Memory B cell (primary cell): ENCODE results near the gene AP1M1.

Experiments used
- ATAC-seq: fragments of 150-1000 bp; cut with Tn5 transposase; 2 replicates; pipeline ENCODE4 v1.10.0; 2021; ENCODE audit warnings: low read depth, mild to moderate bottlenecking, moderate library complexity
- DNase-seq, 2 donors: peaks; one replicate each; pipeline ENCODE4 v3.0.0; 2022; ENCODE audit warnings: low spot score in 2 of 2
- H3K27ac Mint-ChIP-seq: one replicate; pipeline ENCODE4 v1.8.0; 2022; ENCODE audit warnings: mild to moderate bottlenecking, moderate library complexity, mixed read lengths
- H3K27me3 Mint-ChIP-seq: one replicate; pipeline ENCODE4 v1.8.0; 2022; ENCODE audit warnings: mixed read lengths
- H3K36me3 Mint-ChIP-seq: one replicate; pipeline ENCODE4 v1.8.0; 2022; ENCODE audit warnings: mild to moderate bottlenecking, mixed read lengths
- H3K4me1 Mint-ChIP-seq: one replicate; pipeline ENCODE4 v1.8.0; 2022; ENCODE audit warnings: mixed read lengths
- H3K4me3 Mint-ChIP-seq: one replicate; pipeline ENCODE4 v1.8.0; 2022; ENCODE audit warnings: mild to moderate bottlenecking, moderate library complexity, mixed read lengths
- H3K9me3 Mint-ChIP-seq: one replicate; pipeline ENCODE4 v1.8.0; 2022; ENCODE audit warnings: mixed read lengths

AP1M1 gene

DNA sequence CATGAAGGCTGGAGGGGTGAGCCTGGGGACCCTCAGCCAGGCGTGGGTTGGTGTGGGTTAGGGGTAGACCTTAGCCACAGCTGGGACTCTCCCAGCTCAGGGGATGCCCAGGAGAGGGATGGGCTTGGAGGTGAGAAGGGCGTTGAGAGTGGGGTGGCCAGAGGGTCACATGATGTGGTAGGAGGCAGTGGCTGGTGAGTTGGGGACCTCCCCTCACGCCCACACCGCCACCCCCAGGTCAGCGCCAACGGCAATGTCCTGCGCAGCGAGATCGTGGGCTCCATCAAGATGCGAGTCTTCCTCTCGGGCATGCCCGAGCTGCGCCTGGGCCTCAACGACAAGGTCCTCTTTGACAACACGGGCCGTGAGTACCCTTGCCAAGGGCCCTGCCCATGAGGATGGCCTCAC, 28.5 kb downstream of the AP1M1 start:
- no peaks in the 10 kb centered on the region for H3K27me3 Mint-ChIP-seq
- DNase-seq (no peak), ATAC-seq (no peak)
- H3K4me1 Mint-ChIP-seq, result no peaks in the 10 kb centered on the region
- H3K27ac Mint-ChIP-seq, result no peak overlapping the region
- H3K36me3 Mint-ChIP-seq, result peaks cover 26% of the 10 kb centered on the region
- H3K4me3 Mint-ChIP-seq, result no peak overlapping the region
- H3K9me3 Mint-ChIP-seq, result peaks cover 2% of the 10 kb centered on the region

DNA sequence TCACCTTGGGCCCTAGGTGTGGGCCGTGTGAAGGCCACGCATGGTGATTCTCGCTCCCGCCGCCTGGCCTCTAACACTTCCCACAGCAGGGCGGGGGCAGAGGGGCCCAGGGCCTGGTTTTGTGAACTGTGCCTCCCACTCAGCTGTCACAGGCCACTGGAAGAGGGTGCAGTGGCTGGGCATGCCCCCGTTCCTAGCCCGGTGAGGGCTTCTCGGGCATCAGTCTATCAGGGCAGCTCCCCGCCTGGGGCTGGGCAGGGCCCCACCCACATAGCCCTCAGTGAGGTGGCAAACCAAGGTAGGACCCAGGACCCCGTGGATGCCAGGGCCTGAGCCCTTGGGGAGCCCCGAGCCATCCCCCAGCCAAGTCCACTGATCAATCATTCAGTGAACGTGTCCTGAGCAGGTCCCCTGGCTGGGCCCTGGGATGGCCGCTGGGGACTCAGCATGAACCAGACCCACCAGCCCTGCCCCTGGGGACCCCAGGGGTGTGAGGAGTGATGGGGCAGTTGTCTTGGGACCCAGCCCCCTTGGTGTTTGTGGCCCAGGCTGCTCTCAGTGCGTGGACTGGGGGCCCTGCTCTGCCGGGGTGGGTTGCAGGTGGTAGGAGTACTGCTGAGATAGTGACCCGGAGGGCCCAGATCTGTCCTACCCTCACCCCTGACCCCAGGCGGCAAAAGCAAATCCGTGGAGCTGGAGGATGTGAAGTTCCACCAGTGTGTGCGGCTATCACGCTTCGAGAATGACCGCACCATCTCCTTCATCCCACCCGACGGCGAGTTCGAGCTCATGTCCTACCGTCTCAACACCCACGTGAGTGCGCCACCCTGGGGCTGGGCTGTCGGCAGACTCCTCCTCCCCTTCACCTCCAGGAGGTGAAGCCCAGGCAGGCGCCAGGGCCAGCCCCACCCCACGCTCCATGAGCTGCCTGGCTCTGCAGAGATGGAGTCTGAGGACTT, 29.4 kb downstream of the AP1M1 start:
- Mint-ChIP-seq H3K36me3 (peaks cover 25% of the 10 kb centered on the region), H3K4me1 (no peaks in the 10 kb centered on the region)
- DNase-seq, result no peak

DNA sequence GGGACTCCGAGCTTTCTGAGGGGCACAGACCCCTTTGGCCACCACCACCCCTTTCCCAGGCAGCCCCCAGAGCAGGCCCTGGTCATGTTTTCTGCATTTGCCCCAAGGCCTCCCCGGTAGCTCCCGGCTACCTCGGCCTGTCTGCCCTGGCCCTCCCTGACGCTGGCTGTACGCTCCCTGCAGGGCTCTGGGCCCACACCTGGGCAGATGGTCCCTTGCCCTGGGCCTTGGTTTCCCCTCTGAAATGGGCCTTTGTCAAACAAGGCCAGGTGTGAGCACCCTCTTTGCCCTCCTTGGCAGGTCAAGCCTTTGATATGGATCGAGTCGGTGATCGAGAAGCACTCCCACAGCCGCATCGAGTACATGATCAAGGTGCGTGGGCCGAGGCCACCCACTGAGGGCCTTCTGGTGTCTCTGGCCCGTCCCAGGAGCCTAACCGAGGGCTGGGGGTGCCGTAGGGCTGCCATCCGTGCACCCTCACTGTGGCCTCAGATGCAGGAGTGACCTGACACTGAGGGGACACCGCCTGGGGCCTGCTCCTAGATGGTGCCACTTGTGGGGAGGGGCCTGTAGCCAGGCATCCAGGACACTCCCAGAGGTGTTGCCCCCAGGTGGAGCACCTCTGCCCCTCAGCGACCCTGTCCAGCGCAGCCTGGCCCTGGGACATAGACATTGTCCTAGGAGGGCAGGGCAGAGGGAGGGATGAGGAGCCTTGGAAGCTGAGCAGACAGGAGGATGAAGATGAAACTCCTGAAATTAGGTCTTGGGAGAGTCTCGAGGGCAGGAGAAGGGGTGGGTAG, 30.3 kb downstream of the AP1M1 start:
- Mint-ChIP-seq H3K27ac (no peak overlapping the region), H3K36me3 (peaks cover 26% of the 10 kb centered on the region)
- no peak for DNase-seq

More for the DNA sequence above, 29.4 kb downstream of the AP1M1 start:
- H3K27ac Mint-ChIP-seq, result no peak overlapping the region
- no peak for ATAC-seq
- peaks cover 2% of the 10 kb centered on the region for H3K9me3 Mint-ChIP-seq
- no peak overlapping the region for H3K4me3 Mint-ChIP-seq
- no peaks in the 10 kb centered on the region for H3K27me3 Mint-ChIP-seq

DNA sequence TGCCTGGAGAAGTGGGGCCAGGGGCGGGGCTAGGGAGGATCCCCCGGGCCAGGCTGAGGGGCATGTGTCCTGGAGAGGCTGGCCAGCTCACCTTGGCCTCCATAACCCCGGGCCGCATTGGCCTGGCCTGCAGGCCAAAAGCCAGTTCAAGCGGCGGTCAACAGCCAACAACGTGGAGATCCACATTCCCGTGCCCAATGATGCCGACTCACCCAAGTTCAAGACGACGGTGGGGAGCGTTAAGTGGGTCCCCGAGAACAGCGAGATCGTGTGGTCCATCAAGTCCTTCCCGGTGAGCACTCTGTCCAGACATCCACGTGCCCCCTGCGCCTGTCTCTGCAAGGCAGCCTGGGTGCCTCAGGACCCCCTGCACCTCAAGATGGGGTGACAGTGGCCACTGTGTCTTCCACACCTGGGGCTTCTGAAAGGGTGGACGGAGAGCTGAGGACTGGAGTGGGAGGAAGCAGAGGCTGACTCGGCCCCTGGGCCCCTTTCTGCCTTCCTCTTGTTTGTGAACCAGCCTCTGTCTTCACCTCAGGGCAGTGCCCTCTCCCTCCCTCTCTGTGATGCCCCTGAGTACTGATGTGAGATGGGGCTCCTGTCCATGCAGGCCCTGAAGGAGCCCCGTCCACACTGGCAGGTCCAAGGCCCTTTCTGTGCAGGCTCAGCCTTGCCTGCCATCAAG, 31.1 kb downstream of the AP1M1 start:
- Mint-ChIP-seq H3K9me3 (no peaks in the 10 kb centered on the region), H3K4me3 (no peak overlapping the region), H3K27me3 (no peaks in the 10 kb centered on the region), H3K36me3 (peaks cover 24% of the 10 kb centered on the region), H3K4me1 (no peaks in the 10 kb centered on the region), H3K27ac (no peak overlapping the region)
- no peak for ATAC-seq
- DNase-seq, result no peak

More for the DNA sequence above, 30.3 kb downstream of the AP1M1 start:
- Mint-ChIP-seq H3K4me1 (no peaks in the 10 kb centered on the region), H3K27me3 (no peaks in the 10 kb centered on the region), H3K4me3 (no peak overlapping the region), H3K9me3 (no peaks in the 10 kb centered on the region)
- ATAC-seq, result no peak

DNA sequence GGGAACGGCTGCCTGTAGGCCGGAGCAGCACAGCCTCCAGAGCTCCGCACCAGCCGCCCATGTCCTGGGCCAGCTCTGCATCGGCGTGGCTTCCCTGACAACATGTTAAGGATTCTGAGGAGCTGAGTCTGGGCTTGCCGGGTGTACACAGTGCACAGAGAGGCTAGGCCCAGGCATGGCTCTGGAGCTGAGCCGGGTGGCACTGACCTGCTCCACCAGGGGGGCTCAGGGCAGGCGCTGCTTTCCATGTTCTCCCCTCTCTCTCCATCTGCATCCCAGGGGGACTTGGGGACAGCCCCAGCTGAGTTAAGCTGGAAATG, 31.6 kb downstream of the AP1M1 start:
- Mint-ChIP-seq H3K4me1 (no peaks in the 10 kb centered on the region), H3K27me3 (no peaks in the 10 kb centered on the region), H3K4me3 (no peak overlapping the region), H3K9me3 (no peaks in the 10 kb centered on the region), H3K27ac (peak overlapping the region; percentile 51), H3K36me3 (peaks cover 23% of the 10 kb centered on the region)
- DNase-seq (no peak), ATAC-seq (no peak)

DNA sequence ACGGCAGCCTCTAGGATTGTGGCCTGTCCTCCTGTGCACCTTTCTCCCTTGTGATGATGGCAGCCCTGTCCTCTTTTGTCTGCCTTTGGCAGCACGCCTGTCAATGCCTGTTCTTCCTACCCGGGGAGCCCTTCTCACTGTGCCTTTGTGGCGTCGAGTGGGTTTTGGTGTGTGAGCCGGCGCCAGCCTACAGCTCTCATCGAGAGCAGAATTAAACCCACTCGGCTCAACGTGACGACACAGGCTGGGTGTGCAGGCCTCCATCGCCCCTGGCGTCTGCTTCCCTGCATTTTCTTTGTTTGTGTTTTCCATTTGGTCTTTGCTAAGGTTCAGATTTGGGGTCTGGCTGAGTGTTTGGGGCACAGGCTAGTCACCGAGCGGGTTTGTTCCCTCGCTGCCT, 34.4 kb downstream of the AP1M1 start:
- H3K36me3 Mint-ChIP-seq, result peaks cover 34% of the 10 kb centered on the region
- peaks cover 4% of the 10 kb centered on the region for H3K4me1 Mint-ChIP-seq
- ATAC-seq, result no peak
- no peaks in the 10 kb centered on the region for H3K27me3 Mint-ChIP-seq
- DNase-seq, result no peak
- no peak overlapping the region for H3K27ac Mint-ChIP-seq
- no peaks in the 10 kb centered on the region for H3K9me3 Mint-ChIP-seq
- H3K4me3 Mint-ChIP-seq, result no peak overlapping the region

DNA sequence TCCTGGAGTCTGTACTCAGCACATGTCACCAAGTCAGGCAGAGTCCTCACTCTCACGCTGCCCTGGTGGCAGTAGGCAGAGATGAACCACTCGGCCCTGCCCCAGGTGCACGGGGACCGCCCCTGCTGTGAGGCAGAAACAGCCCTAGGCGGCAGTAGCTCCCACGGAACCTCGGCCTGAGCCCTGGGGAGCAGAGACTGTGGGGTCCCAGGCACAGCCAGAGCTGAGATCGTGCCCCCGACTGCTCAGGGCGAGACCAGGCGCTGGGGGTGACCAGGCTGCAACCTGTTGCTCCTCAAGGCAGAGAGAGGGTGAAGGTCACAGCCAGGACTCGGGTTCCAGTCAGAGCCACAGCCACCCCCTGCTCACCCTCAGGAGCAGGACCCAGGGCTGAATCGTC, 34.9 kb downstream of the AP1M1 start:
- Mint-ChIP-seq H3K36me3 (peaks cover 34% of the 10 kb centered on the region), H3K4me3 (no peak overlapping the region), H3K9me3 (no peaks in the 10 kb centered on the region), H3K27me3 (no peaks in the 10 kb centered on the region), H3K4me1 (peaks cover 4% of the 10 kb centered on the region), H3K27ac (no peak overlapping the region)
- DNase-seq, result no peak
- ATAC-seq, result no peak

DNA sequence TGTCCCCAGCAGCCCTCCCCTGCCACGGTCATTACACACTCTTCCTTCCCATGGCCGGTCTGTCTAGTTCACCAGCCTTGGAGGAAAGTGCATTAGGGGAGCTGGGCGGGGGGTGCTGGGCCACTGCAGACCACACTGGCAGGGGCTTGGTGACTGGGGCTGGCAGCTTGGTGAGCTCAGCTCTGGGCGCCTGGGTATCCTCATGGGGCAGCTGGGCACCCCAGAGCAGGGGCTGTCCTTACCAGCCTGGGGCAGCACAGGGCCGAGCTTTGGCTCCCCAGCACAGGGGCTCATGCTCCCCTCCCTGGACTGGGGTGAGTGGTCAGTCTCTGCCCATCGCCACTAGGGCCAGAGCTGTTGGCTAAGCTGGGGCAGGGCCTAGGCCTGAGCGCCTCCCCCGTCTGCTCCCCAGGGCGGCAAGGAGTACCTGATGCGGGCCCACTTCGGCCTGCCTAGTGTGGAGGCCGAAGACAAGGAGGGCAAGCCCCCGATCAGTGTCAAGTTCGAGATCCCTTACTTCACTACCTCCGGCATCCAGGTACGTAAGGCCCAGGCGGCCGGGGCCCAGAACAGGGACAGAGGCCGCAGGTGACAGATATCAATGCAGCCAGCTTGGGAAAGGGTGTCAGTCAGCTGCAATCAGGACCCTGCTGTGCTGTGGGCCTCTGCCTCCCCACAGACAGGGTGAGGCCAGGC, 35.5 kb downstream of the AP1M1 start:
- no peak for ATAC-seq
- Mint-ChIP-seq H3K4me3 (no peak overlapping the region), H3K36me3 (peaks cover 31% of the 10 kb centered on the region)

DNA sequence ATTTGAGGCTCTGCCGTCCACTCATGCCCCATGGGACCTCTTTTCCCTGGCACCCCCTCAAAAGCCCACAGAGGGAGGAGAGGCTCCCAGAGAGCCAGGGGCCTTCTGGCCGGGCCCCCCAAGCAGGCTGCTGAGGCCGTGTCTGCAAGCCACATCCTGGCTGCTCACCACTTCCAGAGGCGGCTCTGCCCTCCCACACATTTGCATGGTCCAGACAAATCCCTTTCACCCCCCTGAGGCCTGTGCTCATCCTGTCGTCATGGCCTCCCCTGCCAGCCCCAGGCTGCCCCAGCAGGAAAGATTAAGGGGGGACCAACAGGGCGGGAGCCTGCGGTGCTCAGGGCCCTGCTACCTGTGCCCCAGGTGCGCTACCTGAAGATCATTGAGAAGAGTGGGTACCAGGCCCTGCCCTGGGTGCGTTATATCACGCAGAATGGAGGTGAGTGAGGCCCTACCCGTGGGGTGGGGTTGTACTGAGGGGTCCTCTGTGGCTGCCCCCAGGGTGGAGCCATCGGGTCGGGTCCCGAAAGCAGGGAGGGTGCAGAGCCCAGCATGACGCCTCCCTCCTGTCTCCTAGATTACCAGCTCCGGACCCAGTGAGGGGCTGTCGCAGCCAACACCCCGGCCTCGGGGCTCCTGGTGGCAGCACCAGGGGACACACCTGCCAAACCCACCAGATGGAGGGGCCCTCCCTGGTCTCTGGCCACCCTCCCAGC, 36.3 kb downstream of the AP1M1 start:
- H3K27ac Mint-ChIP-seq, result no peak overlapping the region
- no peaks in the 10 kb centered on the region for H3K27me3 Mint-ChIP-seq
- no peak for DNase-seq
- no peak overlapping the region for H3K4me3 Mint-ChIP-seq
- H3K4me1 Mint-ChIP-seq, result peaks cover 9% of the 10 kb centered on the region
- no peaks in the 10 kb centered on the region for H3K9me3 Mint-ChIP-seq
- ATAC-seq, result no peak
- peaks cover 31% of the 10 kb centered on the region for H3K36me3 Mint-ChIP-seq

More for the DNA sequence above, 35.5 kb downstream of the AP1M1 start:
- Mint-ChIP-seq H3K27me3 (no peaks in the 10 kb centered on the region), H3K9me3 (no peaks in the 10 kb centered on the region), H3K27ac (no peak overlapping the region), H3K4me1 (peaks cover 8% of the 10 kb centered on the region)
- DNase-seq, result no peak

DNA sequence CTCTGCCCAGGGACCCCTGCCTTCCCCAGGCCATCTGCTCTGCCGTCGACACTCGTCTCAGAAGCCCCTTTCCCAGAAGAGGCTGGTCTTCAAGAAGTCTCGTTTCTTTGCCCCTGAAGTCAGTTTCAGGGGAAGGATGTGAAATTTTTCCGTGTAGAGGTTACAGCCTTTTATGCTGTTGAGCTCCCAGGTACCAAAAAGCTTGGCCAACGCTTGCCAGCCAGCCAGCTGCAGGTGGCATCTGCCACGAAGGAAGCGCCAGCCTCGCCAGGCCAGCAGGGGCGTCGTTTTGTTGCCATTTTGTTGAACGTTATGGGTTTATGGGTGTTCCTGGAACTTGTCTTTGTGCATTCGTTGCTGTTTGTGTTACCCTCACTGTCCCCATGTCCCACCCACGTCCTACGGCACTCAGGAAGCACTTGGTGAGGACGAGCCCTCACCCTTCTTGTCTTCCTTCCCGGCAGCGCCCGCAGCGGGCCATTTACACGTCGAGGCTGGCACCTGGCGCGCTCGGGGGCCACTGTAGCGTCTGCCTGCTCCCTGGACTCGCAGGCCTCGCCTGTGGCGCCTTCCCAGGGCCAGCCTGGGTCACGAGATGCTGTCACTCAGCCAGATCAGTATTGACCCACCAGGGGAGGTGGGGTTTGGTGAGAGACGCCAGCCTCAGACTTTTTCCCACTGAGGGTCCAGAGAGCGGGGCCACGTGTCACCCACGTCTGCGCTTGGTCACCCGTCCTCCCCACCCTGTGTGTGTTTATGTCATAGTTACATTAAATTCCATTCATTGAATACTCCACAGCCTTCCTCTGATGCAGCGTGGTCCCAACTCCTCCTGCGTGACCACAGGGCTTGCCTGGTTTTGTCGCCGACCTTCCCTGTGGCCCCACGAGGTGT, 37.1 kb downstream of the AP1M1 start:
- Mint-ChIP-seq H3K27ac (no peak overlapping the region), H3K36me3 (peaks cover 27% of the 10 kb centered on the region), H3K27me3 (no peaks in the 10 kb centered on the region), H3K9me3 (no peaks in the 10 kb centered on the region), H3K4me1 (peaks cover 12% of the 10 kb centered on the region), H3K4me3 (no peak overlapping the region)
- no peak for DNase-seq
- ATAC-seq, result no peak

DNA sequence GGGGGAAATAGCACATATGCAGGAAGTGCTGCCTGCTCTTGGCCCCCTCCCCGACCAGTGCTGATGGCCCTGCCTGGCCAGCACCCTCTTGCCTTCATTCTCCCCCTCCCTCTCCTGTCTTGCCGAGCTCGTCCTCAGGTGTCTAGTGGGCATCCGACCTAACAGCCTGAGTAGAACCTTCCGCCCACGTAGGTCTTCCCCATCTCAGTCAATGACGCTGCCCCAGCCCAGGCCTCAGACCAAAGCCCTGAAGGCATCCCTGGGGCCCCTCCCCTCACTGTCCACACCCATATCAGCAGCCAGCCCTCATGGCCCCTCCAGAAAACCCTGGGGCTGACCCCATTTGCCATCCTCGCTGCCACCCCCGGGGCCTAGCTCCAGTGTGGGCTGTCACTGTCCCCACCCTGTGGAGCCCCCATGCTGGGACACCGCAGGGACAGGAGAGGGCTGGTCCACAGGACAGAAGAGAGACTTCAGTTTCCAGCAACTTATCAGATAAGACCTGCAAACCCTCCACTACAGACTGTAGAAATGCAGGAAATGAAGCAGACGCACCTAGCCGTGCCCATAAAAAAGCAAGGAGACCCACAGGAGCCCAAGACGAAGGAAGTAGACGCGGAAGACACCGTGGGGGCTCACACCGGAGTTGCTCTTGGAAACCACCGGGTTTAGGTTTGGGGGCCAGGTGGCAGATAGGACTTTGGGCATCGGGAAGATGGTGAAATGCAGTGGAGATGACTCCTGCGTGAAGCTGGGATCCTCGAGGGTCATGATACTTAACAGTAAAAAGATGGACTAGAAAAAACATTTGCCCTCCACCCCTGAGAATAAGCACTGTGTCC, 38.3 kb downstream of the AP1M1 start:
- peak overlapping the region; percentile 56 for H3K27ac Mint-ChIP-seq
- ATAC-seq, result no peak
- no peaks in the 10 kb centered on the region for H3K9me3 Mint-ChIP-seq
- H3K36me3 Mint-ChIP-seq, result peaks cover 23% of the 10 kb centered on the region
- DNase-seq, result no peak
- H3K4me1 Mint-ChIP-seq, result peaks cover 12% of the 10 kb centered on the region
- no peak overlapping the region for H3K4me3 Mint-ChIP-seq
- H3K27me3 Mint-ChIP-seq, result no peaks in the 10 kb centered on the region

DNA sequence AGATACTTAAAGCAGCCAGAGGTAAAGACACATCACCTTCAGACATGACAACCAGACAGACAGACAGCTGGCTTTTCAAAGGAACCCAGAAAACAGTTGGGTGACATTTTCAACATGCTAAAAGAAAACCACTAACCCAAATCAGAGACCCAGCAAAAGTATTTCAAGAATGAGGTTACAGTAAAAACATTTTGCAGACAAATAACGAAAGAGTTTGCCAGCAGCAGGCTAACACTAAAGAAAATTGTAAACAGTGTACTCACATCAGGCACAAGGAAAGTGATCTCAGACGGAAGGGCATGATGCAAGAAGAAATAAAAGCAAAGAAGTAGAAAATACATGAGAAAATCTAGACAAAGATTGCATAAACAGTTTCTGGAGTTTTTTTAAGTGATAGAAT, 46.4 kb downstream of the AP1M1 start:
- H3K4me1 Mint-ChIP-seq, result peaks cover 13% of the 10 kb centered on the region
- no peak for ATAC-seq
- DNase-seq, result no peak
- H3K27me3 Mint-ChIP-seq, result no peaks in the 10 kb centered on the region
- H3K4me3 Mint-ChIP-seq, result no peak overlapping the region
- H3K9me3 Mint-ChIP-seq, result no peaks in the 10 kb centered on the region
- no peaks in the 10 kb centered on the region for H3K36me3 Mint-ChIP-seq
- no peak overlapping the region for H3K27ac Mint-ChIP-seq
